ENCODE results near the gene ZNF790. TPM values are rescaled to one million over a fixed set of nuclear protein-coding genes. Genes with fewer than 3 reads are reported as not detected.
A peak's percentile ranks its signal among the peaks of the same experiment; 100 is the strongest.

ZNF790 gene
- total and polyA plus RNA-seq, 2 of the 13 experiments (the other 11 are each of a cell fraction or from before 2014, with no cell fraction given): 1.3 to 5.3 TPM

DNA sequence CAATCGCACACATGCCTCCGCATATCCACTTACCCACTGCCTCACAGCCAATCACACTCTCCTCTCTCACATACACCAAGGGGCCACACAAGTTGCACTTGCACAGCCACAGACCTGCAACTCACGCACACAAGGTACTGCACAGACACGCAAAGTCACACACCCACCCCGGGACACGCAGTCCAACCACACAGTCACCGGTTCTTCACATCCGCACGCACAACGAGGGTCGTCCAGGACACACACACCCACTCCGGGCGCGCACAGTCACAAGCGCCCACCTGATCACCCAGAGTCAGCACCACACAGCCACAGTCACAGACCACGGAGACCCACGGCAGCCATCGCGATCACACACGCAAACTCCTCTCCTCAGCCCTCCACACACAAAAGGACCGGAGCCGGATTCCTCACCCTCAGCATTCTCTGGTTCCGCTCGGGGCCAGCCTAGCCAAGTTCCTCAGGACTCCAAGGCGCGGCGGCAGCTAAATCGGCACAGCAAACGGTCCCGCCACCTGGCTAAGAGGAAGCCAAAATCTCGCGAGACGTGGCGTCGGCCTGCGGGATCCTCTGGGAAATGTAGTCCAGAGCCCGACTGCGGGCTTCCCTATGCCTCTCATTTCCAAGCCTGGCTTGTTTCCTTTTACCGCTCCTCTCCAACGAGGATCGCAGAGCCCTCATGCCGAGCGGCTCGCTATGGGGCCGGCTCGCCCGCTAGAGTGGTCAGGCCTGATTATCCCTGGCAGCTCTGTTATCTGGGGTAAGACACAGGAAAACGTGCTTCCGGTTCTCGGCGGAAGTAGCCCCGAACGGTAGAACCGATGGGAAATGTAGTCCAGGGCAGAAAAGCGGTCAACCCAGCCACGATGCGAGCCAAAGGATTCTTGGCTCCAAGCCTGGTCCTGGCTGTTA lies 65.6 kb downstream of the ZNF790 start, which contains the start of gene ZNF850 (continued):
- TF ChIP-seq, protein P1, sequence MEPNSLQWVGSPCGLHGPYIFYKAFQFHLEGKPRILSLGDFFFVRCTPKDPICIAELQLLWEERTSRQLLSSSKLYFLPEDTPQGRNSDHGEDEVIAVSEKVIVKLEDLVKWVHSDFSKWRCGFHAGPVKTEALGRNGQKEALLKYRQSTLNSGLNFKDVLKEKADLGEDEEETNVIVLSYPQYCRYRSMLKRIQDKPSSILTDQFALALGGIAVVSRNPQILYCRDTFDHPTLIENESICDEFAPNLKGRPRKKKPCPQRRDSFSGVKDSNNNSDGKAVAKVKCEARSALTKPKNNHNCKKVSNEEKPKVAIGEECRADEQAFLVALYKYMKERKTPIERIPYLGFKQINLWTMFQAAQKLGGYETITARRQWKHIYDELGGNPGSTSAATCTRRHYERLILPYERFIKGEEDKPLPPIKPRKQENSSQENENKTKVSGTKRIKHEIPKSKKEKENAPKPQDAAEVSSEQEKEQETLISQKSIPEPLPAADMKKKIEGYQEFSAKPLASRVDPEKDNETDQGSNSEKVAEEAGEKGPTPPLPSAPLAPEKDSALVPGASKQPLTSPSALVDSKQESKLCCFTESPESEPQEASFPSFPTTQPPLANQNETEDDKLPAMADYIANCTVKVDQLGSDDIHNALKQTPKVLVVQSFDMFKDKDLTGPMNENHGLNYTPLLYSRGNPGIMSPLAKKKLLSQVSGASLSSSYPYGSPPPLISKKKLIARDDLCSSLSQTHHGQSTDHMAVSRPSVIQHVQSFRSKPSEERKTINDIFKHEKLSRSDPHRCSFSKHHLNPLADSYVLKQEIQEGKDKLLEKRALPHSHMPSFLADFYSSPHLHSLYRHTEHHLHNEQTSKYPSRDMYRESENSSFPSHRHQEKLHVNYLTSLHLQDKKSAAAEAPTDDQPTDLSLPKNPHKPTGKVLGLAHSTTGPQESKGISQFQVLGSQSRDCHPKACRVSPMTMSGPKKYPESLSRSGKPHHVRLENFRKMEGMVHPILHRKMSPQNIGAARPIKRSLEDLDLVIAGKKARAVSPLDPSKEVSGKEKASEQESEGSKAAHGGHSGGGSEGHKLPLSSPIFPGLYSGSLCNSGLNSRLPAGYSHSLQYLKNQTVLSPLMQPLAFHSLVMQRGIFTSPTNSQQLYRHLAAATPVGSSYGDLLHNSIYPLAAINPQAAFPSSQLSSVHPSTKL (CRISPR knock-in tag; IDR thresholded peaks at IDR 0.05): 0 out of 2 replicates have a peak, but pooled peaks have one; percentile 9
- TF ChIP-seq ZNF816 (CRISPR knock-in tag; IDR thresholded peaks at IDR 0.05; ENCODE audit: borderline replicate concordance) (no peak), NR3C1 (CRISPR knock-in tag; IDR thresholded peaks at IDR 0.05) (no peak), TBX2 (CRISPR knock-in tag; IDR thresholded peaks at IDR 0.05; ENCODE audit: borderline replicate concordance) (0 out of 2 replicates have a peak, but pooled peaks have one; percentile 10), ZNF564 (CRISPR knock-in tag; IDR thresholded peaks at IDR 0.05) (no peak), EEA1 (CRISPR knock-in tag; IDR thresholded peaks at IDR 0.05; ENCODE audit: borderline replicate concordance) (no peak), TCF12 (IDR thresholded peaks at IDR 0.05) (no peak), TCF12 (CRISPR knock-in tag; IDR thresholded peaks at IDR 0.05) (peak; percentile 61; the same call in 1 of the 2 replicates), RELA (CRISPR knock-in tag; IDR thresholded peaks at IDR 0.05) (0 out of 2 replicates have a peak, but pooled peaks have one; percentile 21), ATF7 (IDR thresholded peaks at IDR 0.05) (no peak), ATF7 (CRISPR knock-in tag; IDR thresholded peaks at IDR 0.05) (no peak), PAX8 (CRISPR knock-in tag; IDR thresholded peaks at IDR 0.05; ENCODE audit: borderline replicate concordance) (no peak), SRSF9 (IDR thresholded peaks at IDR 0.05; ENCODE audit: borderline replicate concordance, insufficient read depth, low read depth, low read length, poor library complexity, severe bottlenecking) (no peak), PBX3 (CRISPR knock-in tag; IDR thresholded peaks at IDR 0.05; ENCODE audit: borderline replicate concordance) (no peak), DNMT1 (CRISPR knock-in tag; IDR thresholded peaks at IDR 0.05) (no peak), ZSCAN25 (CRISPR knock-in tag; IDR thresholded peaks at IDR 0.05) (no peak), ATF1 (CRISPR knock-in tag; IDR thresholded peaks at IDR 0.05) (peak; percentile 87), FOXJ3 (CRISPR knock-in tag; IDR thresholded peaks at IDR 0.05; ENCODE audit: borderline replicate concordance) (no peak)
- TF ChIP-seq, protein P2, sequence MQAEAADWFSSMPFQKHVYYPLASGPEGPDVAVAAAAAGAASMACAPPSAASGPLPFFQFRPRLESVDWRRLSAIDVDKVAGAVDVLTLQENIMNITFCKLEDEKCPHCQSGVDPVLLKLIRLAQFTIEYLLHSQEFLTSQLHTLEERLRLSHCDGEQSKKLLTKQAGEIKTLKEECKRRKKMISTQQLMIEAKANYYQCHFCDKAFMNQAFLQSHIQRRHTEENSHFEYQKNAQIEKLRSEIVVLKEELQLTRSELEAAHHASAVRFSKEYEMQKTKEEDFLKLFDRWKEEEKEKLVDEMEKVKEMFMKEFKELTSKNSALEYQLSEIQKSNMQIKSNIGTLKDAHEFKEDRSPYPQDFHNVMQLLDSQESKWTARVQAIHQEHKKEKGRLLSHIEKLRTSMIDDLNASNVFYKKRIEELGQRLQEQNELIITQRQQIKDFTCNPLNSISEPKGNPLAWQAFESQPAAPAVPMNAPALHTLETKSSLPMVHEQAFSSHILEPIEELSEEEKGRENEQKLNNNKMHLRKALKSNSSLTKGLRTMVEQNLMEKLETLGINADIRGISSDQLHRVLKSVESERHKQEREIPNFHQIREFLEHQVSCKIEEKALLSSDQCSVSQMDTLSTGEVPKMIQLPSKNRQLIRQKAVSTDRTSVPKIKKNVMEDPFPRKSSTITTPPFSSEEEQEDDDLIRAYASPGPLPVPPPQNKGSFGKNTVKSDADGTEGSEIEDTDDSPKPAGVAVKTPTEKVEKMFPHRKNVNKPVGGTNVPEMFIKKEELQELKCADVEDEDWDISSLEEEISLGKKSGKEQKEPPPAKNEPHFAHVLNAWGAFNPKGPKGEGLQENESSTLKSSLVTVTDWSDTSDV (CRISPR knock-in tag; IDR thresholded peaks at IDR 0.05): no peak
